ENCODE data around the gene HESX1.

DNA sequence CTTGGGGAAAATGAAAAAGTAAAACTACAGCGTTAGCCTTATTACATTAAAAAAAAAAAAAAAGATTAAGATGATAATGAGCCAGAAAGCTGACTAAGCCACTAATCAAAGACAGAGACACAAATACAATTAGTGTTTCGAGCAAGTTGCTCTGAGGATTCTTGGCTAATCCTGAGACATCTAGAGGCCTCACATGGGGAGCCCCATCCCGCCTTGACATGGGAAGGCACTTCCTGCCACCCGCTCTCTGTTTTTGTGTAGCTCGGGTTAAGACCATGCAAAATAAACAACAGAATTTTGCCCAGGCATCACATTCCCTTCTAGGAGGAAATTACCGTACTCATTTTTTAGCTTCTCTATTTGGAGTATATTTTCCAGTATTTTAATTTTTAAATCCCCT is 15.3 kb downstream of the HESX1 start:
- TF ChIP-seq, protein P1, sequence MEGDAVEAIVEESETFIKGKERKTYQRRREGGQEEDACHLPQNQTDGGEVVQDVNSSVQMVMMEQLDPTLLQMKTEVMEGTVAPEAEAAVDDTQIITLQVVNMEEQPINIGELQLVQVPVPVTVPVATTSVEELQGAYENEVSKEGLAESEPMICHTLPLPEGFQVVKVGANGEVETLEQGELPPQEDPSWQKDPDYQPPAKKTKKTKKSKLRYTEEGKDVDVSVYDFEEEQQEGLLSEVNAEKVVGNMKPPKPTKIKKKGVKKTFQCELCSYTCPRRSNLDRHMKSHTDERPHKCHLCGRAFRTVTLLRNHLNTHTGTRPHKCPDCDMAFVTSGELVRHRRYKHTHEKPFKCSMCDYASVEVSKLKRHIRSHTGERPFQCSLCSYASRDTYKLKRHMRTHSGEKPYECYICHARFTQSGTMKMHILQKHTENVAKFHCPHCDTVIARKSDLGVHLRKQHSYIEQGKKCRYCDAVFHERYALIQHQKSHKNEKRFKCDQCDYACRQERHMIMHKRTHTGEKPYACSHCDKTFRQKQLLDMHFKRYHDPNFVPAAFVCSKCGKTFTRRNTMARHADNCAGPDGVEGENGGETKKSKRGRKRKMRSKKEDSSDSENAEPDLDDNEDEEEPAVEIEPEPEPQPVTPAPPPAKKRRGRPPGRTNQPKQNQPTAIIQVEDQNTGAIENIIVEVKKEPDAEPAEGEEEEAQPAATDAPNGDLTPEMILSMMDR (IDR thresholded peaks at IDR 0.05), result no peak
- TF ChIP-seq POLR2A (IDR thresholded peaks at IDR 0.05), result no peak

Measured in Peyer's patch (tissue), 4 donors.